Neural crest cell (in vitro differentiated cells): ENCODE data around the gene GALM. TPM values are rescaled to one million over a fixed set of nuclear protein-coding genes. Genes with fewer than 3 reads are reported as not detected.
"Not testable (repeated sequence)": the region's sequence is repeated elsewhere in the genome, so short reads cannot be mapped to it uniquely, and the experiment has no call there.

ENCODE experiments used
- DNase-seq: peaks from one replicate; pipeline ENCODE4 v3.0.0; 2021; ENCODE audit warnings: low read depth, mixed read lengths, low spot score
- H3K27ac Mint-ChIP-seq: one replicate; pipeline ENCODE4 v1.8.0; 2021; ENCODE audit warnings: mild to moderate bottlenecking, mixed read lengths; ENCODE audit not compliant: unreplicated experiment
- H3K27me3 Mint-ChIP-seq: 2 replicates; pipeline ENCODE4 v1.8.0; 2021; ENCODE audit warnings: low read depth, mild to moderate bottlenecking, mixed read lengths
- H3K36me3 Mint-ChIP-seq: 2 replicates; pipeline ENCODE4 v1.8.0; 2021; ENCODE audit warnings: low read depth, mild to moderate bottlenecking, mixed read lengths
- H3K4me1 Mint-ChIP-seq: 2 replicates; pipeline ENCODE4 v1.8.0; 2021; ENCODE audit warnings: mixed read lengths
- H3K4me3 Mint-ChIP-seq: one replicate; pipeline ENCODE4 v1.8.0; 2021; ENCODE audit warnings: mild to moderate bottlenecking, mixed read lengths
- H3K9me3 Mint-ChIP-seq: 2 replicates; pipeline ENCODE4 v1.8.0; 2021; ENCODE audit warnings: mixed read lengths
- CTCF ChIP-seq: fragments of 200-600 bp; sonication (generic); conservative IDR thresholded peaks from 2 replicates; pipeline ENCODE4 v1.5.0; 2021; ENCODE audit warnings: antibody characterized with exemption, mild to moderate bottlenecking
- total RNA-seq: library from RNA; stranded (reverse); gene quantifications from 2 replicates; pipeline ENCODE4 v1.2.1, GENCODE V29; 2021

Gene GALM
- total RNA-seq, 1 donor from 2014 or later = 12.5 TPM

GRCh38 chr2:38643021-38643671, 22.8 kb upstream of the GALM start:
- no peak for TF ChIP-seq CTCF
- no peaks in the 10 kb centered on the region for H3K27me3 Mint-ChIP-seq
- no peak for DNase-seq
- H3K27ac Mint-ChIP-seq = no peak overlapping the region
- H3K4me3 Mint-ChIP-seq = no peak overlapping the region
- H3K4me1 Mint-ChIP-seq = no peaks in the 10 kb centered on the region
- H3K36me3 Mint-ChIP-seq = peaks cover 3% of the 10 kb centered on the region
- H3K9me3 Mint-ChIP-seq = peaks cover 6% of the 10 kb centered on the region

GRCh38 chr2:38643683-38644511, 22.0 kb upstream of the GALM start:
- not testable (repeated sequence) for H3K4me3 Mint-ChIP-seq, H3K4me1 Mint-ChIP-seq
- H3K27ac Mint-ChIP-seq = peak overlapping the region; percentile 81

GRCh38 chr2:38648107-38648761, 17.7 kb upstream of the GALM start:
- H3K9me3 Mint-ChIP-seq = peaks cover 6% of the 10 kb centered on the region
- no peak for DNase-seq
- no peaks in the 10 kb centered on the region for H3K4me1 Mint-ChIP-seq
- no peaks in the 10 kb centered on the region for H3K27me3 Mint-ChIP-seq
- H3K27ac Mint-ChIP-seq = peak overlapping the region; percentile 7
- H3K36me3 Mint-ChIP-seq = peaks cover 3% of the 10 kb centered on the region
- no peak for TF ChIP-seq CTCF
- no peak overlapping the region for H3K4me3 Mint-ChIP-seq

More at GRCh38 chr2:38643683-38644511, 22.0 kb upstream of the GALM start:
- not testable (repeated sequence) for DNase-seq, H3K9me3 Mint-ChIP-seq, H3K36me3 Mint-ChIP-seq, H3K27me3 Mint-ChIP-seq

GRCh38 chr2:38649176-38649728, 16.7 kb upstream of the GALM start:
- TF ChIP-seq CTCF = no peak
- H3K4me3 Mint-ChIP-seq = no peak overlapping the region
- no peak overlapping the region for H3K27ac Mint-ChIP-seq
- no peaks in the 10 kb centered on the region for H3K27me3 Mint-ChIP-seq
- H3K9me3 Mint-ChIP-seq = peaks cover 3% of the 10 kb centered on the region
- DNase-seq = no peak
- no peaks in the 10 kb centered on the region for H3K4me1 Mint-ChIP-seq
- H3K36me3 Mint-ChIP-seq = no peaks in the 10 kb centered on the region

- TF ChIP-seq CTCF = no peak
- no peaks in the 10 kb centered on the region for H3K4me1 Mint-ChIP-seq
- no peaks in the 10 kb centered on the region for H3K36me3 Mint-ChIP-seq
- H3K27me3 Mint-ChIP-seq = no peaks in the 10 kb centered on the region
- H3K4me3 Mint-ChIP-seq = no peak overlapping the region
- H3K27ac Mint-ChIP-seq = no peak overlapping the region
- H3K9me3 Mint-ChIP-seq = no peaks in the 10 kb centered on the region
- DNase-seq = no peak
Observed at GRCh38 chr2:38650012-38650411, 15.9 kb upstream of the GALM start.
